ENCODE data around the gene CTNNA3.

GRCh38 chr10:66723608-66724400, 972.2 kb downstream of the CTNNA3 start:
- no peak for TF ChIP-seq CTCF (IDR thresholded peaks at IDR 0.05; ENCODE audit: poor library complexity, severe bottlenecking)
- no peak for TF ChIP-seq RAD21 (conservative IDR thresholded peaks at IDR 0.05)
- TF ChIP-seq EZH2 (IDR thresholded peaks at IDR 0.05; ENCODE audit: borderline replicate concordance, insufficient read depth, low read length, poor library complexity, severe bottlenecking) = no peak
